Ovary (tissue), 9 donors: ENCODE results near the gene IGSF9B. TPM values are rescaled to one million over a fixed set of nuclear protein-coding genes. Genes with fewer than 3 reads are reported as not detected.

Experiments used
- DNase-seq, 5 donors: peaks; one replicate each; pipeline ENCODE4 v3.0.0-alpha.2; 2019 to 2020
- H3K27ac ChIP-seq, 2 donors: fragments of 200-600 bp; one replicate each; pipeline versions ENCODE4 v1.5.1 to v1.8.0; 2019 to 2022
- H3K27me3 ChIP-seq: fragments of 200-600 bp; one replicate; pipeline ENCODE4 v1.8.0; 2022
- H3K36me3 ChIP-seq: fragments of 200-600 bp; sonication (generic); one replicate; pipeline ENCODE4 v1.5.1; 2019
- H3K4me1 ChIP-seq: one replicate; pipeline ENCODE4 v1.8.1; 2013; ENCODE audit warnings: mild to moderate bottlenecking, moderate library complexity; ENCODE audit not compliant: insufficient read depth
- H3K4me3 ChIP-seq: fragments of 200-600 bp; sonication (generic); one replicate; pipeline ENCODE4 v1.5.1; 2017
- H3K9me3 ChIP-seq, 2 donors: fragments of 200-600 bp in 1 of 2; sonication (generic) in 1 of 2; one replicate each; pipeline versions ENCODE4 v1.5.1 to v1.8.1; 2013 to 2019; ENCODE audit warnings: mild to moderate bottlenecking in 1 of 2, moderate library complexity in 1 of 2
- EP300 ChIP-seq: sonication (generic); formaldehyde crosslinking; IDR thresholded peaks from one replicate; pipeline ENCODE4 v1.6.1; 2017; ENCODE audit warnings: antibody characterized with exemption
- POLR2A ChIP-seq: fragments of 450-650 bp; IDR thresholded peaks from one replicate; pipeline ENCODE4 v1.6.1; 2017; ENCODE audit warnings: antibody characterized with exemption, mild to moderate bottlenecking, moderate library complexity
- WGBS, 3 donors: extraction: QIAGEN DNeasy Blood & Tissue Kit in 1 of 3; methylation state at CpG; one replicate each; pipeline versions ENCODE4 v1.1.5 to v1.1.7; 2013 to 2017; 5-methylcytosine and 5-hydroxymethylcytosine counted together
- intact Hi-C, 4 donors: fragments of 100-400 bp; cut with DNase I; formaldehyde crosslinking; loops; one replicate each; pipeline versions ENCODE4 v1.11.0 to v1.15.1; 2022 to 2023
- polyA plus RNA-seq, 2 donors: library from polyadenylated mRNA; stranded (reverse); fragments of 200-250 nt in 1 of 2; fragments of 350-450 nt in 1 of 2; fragmentation: Illumina TruSeq in 1 of 2; extraction: RNeasy Lipid Tissue Mini Kit (QIAGEN cat#74804) in 1 of 2; gene quantifications; one replicate each; pipeline ENCODE4 v1.2.3, GENCODE V29; 2013 to 2014
- total RNA-seq, 7 donors: library from RNA; depleted of rRNA in 2 of 7; stranded (reverse); fragments of >200 nt in 2 of 7; fragmentation: NEBNext Ultra II Directional in 3 of 7; extraction: Animal tissue kit (Norgen Biotek cat#: 25700) in 3 of 7; gene quantifications; one replicate each; pipeline versions ENCODE4 v1.1.0 to v1.2.4, GENCODE V29; 2016 to 2023
- TF ChIP-seq, protein P1 (sequence below), 3 donors: fragments of 450-650 bp in 2 of 3; fragments of 200-600 bp in 1 of 3; IDR thresholded peaks; one replicate each; pipeline versions ENCODE4 v1.5.1 to v1.8.0; 2016 to 2022; ENCODE audit warnings: antibody characterized with exemption in 3 of 3, mild to moderate bottlenecking in 1 of 3
- donor health status: DM: no; HTN: no; CAD: no; lungs with moderate emphysema.
- donor health status: DM: no; HTN: no; CAD: no.
- donor health status: Bipolar disorder and iron deficiency.
- donor health status: DM: yes; HTN: yes; CAD: no.
- donor health status: DM: no; HTN: no; CAD: no.
- donor health status: DM: yes; HTN: yes; CAD: no.

Gene IGSF9B
- total and polyA plus RNA-seq, 9 donors = 0.48 to 15.4 (median 4.7) TPM

DNA sequence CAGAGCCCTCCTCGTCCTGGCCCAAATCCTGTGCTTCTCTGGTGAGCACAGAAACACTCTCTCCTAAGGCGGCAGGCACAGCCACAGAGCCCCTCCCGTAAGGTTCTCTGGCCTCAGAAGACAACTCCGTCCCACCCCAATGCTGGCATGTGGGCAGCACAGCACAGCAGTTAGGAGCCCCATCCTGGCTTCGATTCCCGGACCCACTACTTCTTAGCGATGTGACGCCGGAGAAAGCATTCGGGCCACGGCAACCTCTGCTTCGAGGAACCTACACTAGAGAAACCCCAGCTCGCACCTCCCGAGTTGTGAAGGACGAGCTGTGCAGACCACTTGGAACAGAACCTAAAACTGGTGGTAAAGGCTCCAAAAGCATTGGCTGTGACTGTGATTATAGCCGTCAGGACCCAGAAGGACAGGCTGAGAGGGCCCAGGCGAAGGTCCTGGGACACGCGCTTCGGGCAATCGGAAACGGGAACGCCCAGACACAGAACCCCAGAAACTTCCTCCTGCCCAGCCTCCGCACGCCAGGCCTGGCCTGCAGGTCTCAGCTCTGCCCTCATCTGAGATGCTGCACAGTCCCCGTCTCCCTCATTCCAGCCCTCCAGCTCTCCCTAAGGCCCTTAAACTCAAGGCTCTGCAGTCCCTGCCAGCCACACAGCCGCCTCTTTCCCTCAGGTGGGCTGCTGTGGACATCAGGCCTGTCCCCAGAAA, 26.6 kb downstream of the IGSF9B start:
- no peak for DNase-seq
- no peaks in the 10 kb centered on the region for H3K9me3 ChIP-seq
- no peaks in the 10 kb centered on the region for H3K4me1 ChIP-seq
- H3K27me3 ChIP-seq = no peaks in the 10 kb centered on the region
- H3K27ac ChIP-seq = no peak overlapping the region
- 86 to 94% (median 90%) methylated on average over 27 of the region's 27 CpGs for WGBS, 3 donors
- no peak overlapping the region for H3K4me3 ChIP-seq
- no peaks in the 10 kb centered on the region for H3K36me3 ChIP-seq
- intact Hi-C loops = no loop called here
- TF ChIP-seq EP300 = no peak
- TF ChIP-seq, protein P1, sequence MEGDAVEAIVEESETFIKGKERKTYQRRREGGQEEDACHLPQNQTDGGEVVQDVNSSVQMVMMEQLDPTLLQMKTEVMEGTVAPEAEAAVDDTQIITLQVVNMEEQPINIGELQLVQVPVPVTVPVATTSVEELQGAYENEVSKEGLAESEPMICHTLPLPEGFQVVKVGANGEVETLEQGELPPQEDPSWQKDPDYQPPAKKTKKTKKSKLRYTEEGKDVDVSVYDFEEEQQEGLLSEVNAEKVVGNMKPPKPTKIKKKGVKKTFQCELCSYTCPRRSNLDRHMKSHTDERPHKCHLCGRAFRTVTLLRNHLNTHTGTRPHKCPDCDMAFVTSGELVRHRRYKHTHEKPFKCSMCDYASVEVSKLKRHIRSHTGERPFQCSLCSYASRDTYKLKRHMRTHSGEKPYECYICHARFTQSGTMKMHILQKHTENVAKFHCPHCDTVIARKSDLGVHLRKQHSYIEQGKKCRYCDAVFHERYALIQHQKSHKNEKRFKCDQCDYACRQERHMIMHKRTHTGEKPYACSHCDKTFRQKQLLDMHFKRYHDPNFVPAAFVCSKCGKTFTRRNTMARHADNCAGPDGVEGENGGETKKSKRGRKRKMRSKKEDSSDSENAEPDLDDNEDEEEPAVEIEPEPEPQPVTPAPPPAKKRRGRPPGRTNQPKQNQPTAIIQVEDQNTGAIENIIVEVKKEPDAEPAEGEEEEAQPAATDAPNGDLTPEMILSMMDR (IDR thresholded peaks at IDR 0.05) = no peak
- no peak for TF ChIP-seq POLR2A

DNA sequence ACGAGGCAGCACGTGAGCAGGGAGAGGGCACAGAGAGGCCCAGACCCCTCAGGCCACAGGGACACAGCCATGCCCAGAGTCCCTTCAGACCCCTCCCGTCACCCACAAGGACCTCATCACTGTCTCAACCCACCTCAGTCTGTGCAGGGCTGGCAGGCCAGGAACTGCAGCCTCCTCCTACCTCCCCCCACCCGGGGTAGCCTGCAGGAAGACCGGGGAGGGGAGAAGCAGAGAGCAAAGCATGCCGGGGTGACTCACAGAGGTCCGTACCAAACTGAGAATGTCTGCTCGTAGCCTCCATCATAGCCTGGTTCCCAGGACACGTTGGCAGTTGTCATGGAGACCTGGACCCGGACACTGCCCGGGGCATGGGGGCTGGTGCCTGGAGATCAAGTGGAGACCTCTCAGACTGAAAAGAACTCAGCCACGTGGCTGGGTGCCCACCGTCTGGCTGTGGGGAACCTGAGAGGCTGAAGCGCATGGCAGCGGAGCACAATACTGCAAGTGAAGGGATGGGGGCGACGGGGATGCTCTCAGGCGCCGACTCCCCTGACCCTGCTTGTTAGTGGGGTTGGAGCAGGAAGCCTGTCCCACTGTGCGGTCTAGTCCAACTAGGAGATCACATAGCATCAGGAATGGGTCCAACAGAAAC, 27.2 kb downstream of the IGSF9B start:
- intact Hi-C loops = loop anchor here in 3 of 4 donors (10.0 kb wide), 1 partner anchor 215 kb away; no protein-coding TSS in a partner anchor
- H3K4me3 ChIP-seq = no peak overlapping the region
- no peak overlapping the region for H3K27ac ChIP-seq
- H3K36me3 ChIP-seq = no peaks in the 10 kb centered on the region
- no peaks in the 10 kb centered on the region for H3K27me3 ChIP-seq
- no peak for TF ChIP-seq EP300
- TF ChIP-seq, protein P1 (IDR thresholded peaks at IDR 0.05) = no peak
- no peak for TF ChIP-seq POLR2A
- no peak for DNase-seq
- no peaks in the 10 kb centered on the region for H3K9me3 ChIP-seq
- H3K4me1 ChIP-seq = no peaks in the 10 kb centered on the region
- WGBS, 3 donors = 80 to 87% (median 81%) methylated on average over 20 of the region's 20 CpGs

DNA sequence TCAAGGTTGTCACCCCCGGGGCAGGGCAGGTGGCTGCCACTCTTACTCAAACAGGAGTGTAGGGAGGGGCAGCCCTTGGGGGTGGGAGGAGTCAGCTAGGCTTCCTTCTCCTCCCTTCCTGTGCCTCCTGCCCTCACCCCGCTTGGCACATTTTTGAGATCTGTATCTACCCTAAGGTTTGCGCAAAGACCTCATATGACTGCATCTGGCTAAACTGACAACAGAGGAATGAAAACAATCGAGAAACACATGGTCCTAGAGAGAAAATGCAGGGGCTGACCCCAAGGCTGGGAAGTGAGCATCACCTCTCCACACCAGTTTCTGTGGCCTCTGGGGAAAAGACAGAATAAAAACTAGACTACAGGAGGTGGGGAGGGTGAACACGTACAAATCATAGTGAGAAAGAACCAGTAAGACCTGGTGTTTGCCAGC, 28.1 kb downstream of the IGSF9B start:
- WGBS, 3 donors = 34 to 46% (median 45%) methylated on average over 5 of the region's 5 CpGs
- no peaks in the 10 kb centered on the region for H3K36me3 ChIP-seq
- intact Hi-C loops = loop anchor here in 3 of 4 donors (10.0 kb wide), 1 partner anchor 216 kb away; no protein-coding TSS in a partner anchor
- no peaks in the 10 kb centered on the region for H3K27me3 ChIP-seq
- no peak for DNase-seq
- TF ChIP-seq EP300 = no peak
- TF ChIP-seq, protein P1 (IDR thresholded peaks at IDR 0.05) = no peak
- TF ChIP-seq POLR2A = no peak
- H3K4me3 ChIP-seq = no peak overlapping the region
- no peaks in the 10 kb centered on the region for H3K9me3 ChIP-seq
- H3K4me1 ChIP-seq = no peaks in the 10 kb centered on the region
- H3K27ac ChIP-seq = no peak overlapping the region

DNA sequence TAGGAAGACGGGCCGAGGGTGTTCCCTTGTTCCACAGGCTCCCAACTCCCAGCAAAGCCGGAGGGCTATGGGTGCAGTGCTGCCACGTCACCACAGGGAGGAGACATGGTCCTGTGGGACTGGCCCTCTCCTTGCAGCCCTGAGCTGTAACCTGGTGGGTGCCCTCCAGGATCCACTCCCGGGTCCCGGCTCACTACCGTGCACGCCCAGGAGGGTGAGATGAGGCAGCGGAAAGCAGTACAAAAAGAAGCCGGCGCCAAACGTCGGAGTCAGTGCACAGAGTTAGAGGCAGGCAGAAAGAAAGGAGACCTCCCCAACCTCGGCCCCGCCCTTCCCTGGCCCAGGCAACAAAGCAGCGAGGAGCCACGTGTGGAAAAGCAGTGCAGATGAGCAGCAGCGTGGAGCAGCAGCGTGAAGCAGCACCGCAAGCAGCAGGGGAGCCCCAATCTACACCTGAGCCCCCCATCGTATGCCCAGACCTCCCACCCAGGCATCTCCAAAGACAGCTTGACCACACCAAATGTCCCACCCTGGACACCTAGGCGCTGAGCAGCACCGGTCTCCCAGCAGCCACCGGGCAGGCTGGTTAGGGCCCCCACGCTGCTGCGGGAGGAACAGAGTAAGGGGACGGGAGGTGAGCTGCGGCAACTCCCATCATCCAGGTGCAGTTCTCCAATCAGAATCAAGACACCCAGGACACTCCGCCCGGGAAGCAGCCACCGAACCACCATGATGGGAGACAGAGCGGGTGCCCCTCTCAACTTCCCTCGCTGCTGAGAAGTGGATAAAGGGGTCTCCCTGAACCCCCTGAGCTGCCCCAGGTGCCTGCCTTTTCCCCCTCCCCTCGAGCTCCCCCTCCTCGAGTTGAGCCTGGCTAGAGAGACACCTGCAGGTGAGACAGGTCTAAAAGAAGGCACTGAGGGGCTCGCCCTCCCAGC, 28.8 kb downstream of the IGSF9B start:
- whole genome bisulfite sequencing, 3 donors = 18 to 29% (median 23%) methylated on average over 36 of the region's 36 CpGs
- Histone ChIP-seq H3K4me1 (no peaks in the 10 kb centered on the region), H3K4me3 (no peak overlapping the region), H3K27me3 (no peaks in the 10 kb centered on the region), H3K27ac (no peak overlapping the region), H3K9me3 (no peaks in the 10 kb centered on the region), H3K36me3 (no peaks in the 10 kb centered on the region)
- intact Hi-C loops = loop anchor here in 3 of 4 donors (10.0 kb wide), 1 partner anchor 217 kb away; no protein-coding TSS in a partner anchor
- peak; percentile 52 to 77 (median 65) for DNase-seq
- TF ChIP-seq, protein P1 (IDR thresholded peaks at IDR 0.05) = peak; percentile 41 to 78 (median 73)
- no peak for TF ChIP-seq EP300
